Measurements from ENCODE around the gene C11orf91.
"Not testable (repeated sequence)": the region's sequence is repeated elsewhere in the genome, so short reads cannot be mapped to it uniquely, and the experiment has no call there.

Gene C11orf91, protein sequence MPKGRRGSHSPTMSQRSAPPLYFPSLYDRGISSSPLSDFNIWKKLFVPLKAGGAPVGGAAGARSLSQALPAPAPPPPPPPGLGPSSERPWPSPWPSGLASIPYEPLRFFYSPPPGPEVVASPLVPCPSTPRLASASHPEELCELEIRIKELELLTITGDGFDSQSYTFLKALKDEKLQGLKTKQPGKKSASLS

DNA sequence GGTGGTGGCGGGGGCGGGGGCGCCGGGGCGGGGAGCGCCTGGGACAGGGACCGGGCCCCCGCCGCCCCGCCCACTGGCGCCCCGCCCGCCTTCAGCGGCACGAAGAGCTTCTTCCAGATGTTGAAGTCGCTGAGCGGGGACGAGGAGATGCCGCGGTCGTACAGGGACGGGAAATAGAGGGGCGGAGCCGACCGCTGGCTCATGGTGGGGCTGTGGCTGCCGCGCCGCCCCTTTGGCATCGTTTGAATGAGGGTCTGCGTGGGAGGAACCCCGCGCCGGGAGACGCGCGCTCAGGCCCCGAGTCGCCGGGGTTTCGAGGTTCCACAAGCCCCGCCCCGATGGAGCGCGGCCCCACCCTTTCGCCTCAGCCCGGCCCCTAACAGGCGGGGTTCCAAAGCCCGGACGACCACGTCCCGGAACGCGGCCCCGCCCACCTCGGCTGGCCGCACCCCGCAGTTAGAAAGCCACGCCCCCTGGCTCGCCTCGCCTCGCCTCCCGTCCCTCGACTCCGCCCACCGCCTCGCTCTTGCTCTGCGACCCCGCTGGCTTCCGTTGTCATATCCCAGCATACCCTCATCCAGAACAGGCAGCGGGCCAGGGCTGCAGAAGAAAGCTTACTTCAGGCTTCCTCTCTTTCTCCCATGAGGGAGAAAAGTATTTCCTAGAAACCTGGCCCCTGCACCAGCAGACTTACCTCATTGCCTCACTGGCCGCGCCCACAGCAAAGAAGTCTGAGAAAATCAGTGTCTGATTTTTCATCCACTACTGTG lies at the start of gene C11orf91:
TSS of gene C11orf91 (minus strand) at position 325 of the 770 bp plus-strand sequence. CDS start at position 239, 86 bp downstream.
- DNase-seq (ENCODE audit: low spot score): peak; percentile 96

DNA sequence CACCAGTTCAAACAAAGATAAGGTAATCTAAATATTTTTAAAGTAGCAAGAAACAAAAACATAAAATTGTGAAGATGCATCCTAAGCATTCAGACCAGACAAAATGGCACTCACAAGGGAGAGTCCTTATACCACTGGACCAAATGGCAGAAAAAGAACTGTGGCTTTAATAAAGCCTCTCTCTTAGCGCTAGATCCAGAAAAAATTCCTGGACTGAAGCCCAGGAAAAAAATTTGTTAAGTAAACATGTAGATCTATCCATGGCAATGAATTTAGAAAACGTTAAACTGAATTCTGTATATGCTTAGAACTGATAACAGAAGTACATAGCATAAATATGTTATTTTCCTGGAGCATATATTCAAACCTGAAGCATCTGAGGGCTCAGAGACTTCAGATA lies 47.4 kb upstream of the C11orf91 start:
- no peak for DNase-seq (ENCODE audit: low spot score)

DNA sequence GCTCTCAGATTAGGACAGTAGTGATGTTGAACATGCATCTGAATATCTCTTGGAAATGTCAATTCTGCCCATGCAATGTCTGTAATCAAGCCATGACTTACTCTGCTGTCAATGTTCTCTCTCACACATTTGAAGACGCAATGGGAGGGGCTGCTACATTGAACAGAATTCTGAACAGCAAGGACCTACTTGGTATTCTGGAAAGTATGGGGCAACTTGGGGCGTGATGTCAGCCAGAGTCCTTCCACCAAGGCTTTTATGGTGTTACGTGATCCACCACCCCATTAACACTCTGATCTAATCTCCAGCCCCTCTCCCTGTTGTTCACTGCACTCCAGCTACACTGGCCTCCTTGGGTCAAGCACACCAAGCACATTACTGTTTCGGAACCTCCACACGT lies 42.7 kb upstream of the C11orf91 start:
- DNase-seq (ENCODE audit: low spot score): no peak

DNA sequence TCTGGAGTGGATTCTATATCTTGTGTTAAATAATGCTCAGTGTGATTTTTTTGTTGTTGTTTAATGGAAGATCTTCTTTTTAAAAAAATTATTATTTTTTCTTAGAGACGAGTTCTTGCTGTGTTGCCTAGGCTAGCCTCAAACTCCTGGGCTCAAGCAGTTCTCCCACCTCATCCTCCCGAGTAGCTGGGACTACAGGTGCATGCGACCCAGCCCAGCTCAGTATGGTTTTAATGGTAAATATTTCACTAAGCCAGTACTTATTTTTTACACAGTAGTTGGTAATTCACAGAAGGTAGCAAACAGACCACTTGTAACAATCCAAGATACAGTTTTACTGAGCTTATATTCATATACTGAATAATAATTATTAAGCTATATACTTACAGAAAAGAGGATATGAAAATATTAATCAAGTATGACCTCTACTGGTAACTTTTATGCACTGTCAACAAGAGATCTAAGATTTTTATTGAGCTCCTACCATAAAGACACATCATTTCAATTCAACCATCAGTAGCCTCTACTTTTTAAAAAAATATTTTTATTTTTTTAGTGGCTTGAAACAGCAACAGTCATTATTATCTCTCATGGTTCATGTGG lies 41.7 kb upstream of the C11orf91 start:
- no peak for DNase-seq (ENCODE audit: low spot score)

DNA sequence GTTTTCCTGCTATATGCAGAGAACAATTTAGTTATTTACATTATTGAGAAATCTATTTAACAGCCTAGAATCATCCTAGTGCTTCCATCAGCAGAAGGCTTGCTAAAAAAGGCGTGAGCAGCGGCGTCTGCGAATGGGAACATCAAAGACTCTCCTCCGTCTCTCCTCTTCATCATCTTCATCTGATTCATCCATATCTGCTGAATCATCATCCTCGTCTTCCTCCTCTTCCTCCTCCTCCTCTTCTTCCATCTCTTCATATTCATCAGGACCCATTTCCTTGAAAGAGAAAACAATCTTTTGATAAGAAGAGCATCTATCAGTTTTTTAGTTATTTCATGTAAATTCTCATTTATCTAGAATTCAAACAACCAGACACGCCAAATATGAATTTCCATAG lies 41.2 kb upstream of the C11orf91 start:
- DNase-seq (ENCODE audit: low spot score): no peak

DNA sequence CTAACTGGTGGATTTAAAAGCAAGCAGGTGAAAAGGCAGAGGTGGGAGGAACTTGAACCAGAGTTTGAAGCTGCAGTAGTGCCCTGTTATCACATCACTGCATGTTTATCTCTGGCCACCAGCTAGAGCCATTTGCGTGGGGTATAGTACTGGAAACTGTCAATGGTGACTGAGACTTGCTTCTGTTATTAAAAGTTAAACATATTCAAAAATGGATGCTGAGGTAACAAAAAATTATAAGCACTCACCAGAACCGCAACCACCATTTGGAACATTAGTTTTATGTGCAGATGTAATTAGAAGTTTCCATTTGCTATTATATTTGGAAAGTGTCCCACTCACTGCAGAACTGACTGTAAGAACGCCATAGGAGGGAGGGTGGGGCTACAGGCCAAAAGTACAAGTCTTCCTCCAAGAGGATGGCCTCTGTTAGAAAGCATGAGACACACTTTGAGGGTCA lies 36.8 kb upstream of the C11orf91 start:
- no peak for DNase-seq (ENCODE audit: low spot score)

DNA sequence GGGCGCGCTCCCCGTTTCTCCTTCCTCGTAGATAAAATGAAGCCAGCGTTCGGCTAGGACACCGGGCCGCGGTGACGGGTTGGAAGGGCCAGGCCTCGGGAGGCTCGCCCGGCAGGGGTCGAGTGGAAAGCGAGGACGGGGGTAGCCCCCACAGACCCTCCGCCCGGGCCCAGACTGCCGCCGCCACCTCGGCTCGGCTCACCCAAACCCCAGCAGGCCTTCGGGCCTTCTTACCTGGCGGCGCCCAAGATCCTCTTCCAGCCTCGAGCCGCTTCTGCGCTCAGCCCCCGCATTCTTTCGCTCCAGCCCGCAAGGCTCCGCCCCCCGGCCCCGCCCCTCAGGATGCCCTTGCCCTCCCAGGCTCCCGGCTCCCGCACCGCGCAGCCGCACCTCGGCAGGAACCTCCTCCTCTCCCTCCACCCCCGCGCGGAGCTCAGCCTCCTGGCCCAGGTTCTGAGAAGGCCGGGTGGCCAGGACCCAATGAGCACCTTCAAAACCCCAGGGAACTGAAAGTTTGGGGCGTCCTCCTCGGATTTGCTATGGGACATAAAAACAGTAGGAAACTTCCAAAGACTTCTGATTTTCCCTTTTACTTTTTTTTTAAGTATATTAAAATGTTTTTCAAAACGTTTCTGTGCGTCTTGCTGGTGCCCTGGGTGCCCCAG lies 35.7 kb upstream of the C11orf91 start, which contains the start of gene CD59:
TSS of gene CD59 (minus strand) at position 276 of the 665 bp plus-strand sequence. CDS start 13,978 bp downstream, outside the sequence.
- peak; percentile 97 for DNase-seq (ENCODE audit: low spot score)

DNA sequence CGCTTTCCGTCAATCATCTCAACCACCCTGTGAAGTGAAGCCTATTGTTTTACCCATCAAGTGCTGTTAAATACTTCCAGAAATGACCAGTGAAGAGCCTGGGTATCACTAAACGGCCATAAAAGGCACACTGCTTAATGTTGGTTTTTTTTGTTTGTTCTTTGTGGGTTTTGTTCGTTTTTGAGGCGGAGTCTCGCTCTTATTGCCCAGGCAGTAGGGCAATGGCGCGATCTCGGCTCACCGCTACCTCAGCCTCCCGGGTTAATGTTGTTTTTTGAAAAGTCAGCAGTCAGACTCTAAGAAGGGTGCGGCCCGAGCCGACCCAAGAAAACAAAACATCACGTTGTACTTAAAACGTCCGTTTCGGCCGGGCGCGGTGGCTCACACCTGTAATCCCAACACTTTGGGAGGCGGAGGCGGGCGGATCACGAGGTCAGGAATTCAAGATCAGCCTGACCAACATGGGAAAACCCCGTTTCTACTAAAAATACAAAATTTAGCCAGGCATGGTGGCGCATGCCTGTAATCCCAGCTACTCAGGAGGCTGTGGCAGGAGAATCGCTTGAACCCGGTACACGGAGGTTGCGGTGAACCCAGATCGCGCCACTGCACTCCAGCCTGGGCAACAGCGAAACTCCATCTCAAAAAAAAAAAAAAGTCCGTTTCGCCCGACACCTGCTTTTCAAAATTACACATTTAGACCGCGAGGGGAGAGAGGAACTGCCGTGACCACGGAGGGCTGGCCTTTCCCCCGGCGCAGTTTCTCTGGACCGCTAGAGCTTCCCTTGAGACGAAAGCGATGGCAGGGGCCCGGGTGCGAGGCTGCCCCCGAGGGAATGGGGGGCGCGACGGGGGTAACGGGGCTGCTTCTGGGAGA lies 34.9 kb upstream of the C11orf91 start:
- peak; percentile 30 for DNase-seq (ENCODE audit: low spot score)

DNA sequence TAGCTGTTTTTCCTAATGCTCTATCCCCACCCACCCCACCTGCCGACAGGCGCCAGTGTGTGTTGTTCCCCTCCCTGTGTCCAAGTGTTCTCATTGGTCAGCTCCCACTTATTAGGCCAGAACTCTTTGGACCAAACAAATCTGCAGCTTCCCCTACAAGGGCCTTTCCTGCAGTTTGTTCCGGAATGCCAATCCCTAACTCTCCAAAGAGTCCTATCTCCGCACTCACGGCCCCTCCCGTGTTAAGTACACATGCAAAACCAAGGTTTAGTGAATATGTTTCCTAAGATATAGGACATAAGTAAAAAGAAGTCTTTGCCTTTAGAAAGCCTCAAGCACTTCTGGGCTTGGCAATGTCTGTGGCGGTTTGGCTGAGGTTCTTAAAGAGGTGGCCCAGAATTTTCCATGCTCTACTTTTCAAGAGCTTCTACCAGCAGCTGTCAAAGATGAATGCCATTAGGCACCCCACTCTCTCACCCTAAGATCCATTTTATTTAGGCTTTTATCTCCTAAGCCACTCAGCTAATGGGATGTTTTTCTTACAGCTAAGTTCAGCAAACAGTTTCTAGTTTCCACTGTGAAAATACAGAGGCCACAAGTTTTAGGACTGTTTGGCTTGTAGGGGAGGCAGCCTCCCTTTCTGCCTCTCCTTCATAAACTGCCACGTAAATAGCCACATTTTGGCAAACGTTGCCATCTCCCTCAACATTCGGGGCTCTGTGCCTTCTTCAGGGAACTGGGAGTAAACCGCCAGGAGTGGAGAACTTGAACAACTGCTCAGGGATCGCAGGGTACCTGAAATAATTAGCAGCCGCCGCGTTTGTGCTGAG lies 34.0 kb upstream of the C11orf91 start:
- no peak for DNase-seq (ENCODE audit: low spot score)

DNA sequence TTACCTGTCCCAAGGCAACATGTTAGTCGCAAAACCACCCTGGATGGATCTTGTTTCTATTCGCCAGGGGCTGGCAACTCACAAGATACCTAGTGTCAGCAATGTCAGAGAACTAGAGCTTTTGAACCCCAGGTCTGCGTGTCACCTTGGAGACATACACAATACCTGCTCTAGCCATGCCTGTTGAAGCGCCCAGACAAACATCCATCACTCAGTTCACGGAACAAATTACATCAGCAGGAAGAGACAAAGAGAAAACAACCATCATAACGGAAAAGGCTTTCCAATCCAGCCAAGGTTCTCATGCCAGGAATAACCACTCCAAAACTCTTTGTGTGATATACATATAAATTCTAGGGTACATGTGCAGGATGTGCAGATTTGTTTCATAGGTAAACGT lies 33.4 kb upstream of the C11orf91 start:
- no peak for DNase-seq (ENCODE audit: low spot score)

DNA sequence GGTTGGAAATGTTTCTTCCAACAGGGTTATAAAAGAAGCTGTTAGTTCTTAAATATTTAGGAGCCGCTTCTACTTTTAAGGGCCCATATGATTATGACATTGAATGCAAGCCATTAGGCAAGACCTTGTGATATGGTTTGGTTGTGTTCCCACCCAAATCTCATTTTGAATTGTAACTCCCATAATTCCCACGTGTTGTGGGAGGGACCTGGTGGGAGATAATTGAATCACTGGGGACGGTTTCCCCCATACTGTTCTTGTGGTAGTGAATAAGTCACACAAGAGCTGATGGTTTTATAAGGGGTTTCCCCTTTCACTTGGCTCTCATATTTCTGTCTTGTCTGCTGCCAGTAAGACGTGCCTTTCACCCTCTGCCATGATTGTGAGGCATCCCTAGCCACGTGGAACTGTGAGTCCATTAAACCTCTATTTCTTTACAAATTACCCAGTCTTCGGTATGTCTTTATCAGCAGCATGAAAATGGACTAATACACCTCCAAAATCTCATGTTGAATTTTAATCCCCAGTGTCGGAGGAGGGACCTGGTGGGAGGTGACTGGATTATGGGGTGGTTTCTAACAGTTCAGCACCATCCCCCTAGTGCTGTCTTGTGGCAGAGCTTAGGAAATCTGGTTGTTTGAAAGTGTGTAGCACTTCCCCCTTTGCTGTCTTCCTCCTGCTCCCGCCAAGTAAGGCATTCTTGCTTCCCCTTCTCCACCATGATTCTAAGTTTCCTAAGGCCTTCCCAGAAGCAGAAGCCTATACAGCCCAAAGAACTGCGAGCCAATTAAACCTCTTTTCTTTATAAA lies 31.3 kb upstream of the C11orf91 start:
- DNase-seq (ENCODE audit: low spot score): no peak

DNA sequence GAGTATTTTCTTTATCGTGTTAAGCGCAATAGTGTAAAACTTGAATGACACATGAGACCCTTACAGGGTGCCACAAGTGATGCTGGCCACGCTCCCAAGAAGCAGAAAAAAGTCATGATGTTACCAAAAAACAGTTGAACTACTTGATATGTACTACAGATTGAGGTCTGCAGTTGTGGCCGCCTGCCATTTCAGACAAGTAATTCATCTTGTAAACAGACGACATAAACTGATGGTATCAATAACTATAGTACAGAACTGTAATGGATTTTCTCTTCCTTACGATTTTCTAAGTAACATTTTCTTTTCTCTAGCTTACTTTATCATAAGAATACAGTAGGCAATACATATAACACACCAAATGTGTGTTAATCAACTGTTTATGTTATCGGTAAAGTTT lies 30.1 kb upstream of the C11orf91 start:
- no peak for DNase-seq (ENCODE audit: low spot score)

DNA sequence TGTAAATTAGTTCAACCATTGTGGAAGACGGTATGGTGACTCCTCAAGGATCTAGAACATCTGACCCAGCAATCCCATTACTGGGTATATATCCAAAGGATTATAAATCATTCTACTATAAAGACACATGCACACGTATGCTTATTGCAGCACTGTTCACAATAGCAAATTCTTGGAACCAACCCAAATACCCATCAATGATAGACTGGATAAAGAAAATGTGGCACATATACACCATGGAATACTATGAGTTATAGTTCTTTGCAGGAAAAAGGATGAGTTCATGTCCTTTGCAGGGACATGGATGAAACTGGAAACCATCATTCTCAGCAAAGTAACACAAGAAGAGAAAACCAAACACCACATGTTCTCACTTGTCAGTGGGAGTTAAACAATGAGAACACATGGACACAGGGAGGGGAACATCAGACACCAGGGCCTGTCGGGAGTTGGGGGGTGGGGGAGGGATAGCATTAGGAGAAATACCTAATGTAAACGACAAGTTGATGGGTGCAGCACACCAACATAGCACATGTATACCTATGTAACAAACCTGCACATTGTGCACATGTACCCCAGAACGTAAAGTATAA lies 28.5 kb upstream of the C11orf91 start:
- not testable (repeated sequence) for DNase-seq (ENCODE audit: low spot score)

DNA sequence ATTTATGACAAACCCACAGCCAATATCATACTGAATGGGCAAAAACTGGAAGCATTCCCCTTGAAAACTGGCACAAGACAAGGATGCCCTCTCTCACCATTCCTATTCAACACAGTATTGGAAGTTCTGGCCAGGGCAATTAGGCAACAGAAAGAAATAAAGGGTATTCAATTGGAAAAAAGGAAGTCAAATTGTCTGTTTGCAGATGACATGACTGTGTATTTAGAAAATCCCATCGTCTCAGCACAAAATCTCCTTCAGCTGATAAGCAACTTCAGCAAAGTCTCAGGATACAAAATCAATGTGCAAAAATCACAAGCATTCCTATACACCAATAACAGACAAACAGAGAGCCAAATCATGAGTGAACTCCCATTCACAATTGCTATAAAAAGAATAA lies 26.9 kb upstream of the C11orf91 start:
- DNase-seq (ENCODE audit: low spot score): not testable (repeated sequence)

DNA sequence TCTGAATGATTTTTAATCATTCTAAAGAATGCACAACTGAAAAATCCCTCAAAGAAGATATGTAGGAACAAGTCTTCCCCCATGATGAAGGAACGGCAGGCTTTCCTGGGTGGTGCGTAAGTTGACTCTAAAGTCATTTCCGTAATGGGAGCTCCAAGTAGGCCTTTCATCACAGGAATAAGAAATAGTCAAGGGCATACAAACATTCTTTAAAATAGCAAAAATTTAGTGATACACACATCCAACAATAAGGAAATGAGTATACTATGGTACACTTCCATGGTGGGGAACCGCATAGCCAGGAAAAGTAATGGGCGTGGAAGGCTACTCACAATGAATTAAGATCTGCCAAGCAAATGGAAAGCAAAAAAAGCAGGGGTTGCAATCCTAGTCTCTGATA lies 24.9 kb upstream of the C11orf91 start:
- DNase-seq (ENCODE audit: low spot score): no peak

DNA sequence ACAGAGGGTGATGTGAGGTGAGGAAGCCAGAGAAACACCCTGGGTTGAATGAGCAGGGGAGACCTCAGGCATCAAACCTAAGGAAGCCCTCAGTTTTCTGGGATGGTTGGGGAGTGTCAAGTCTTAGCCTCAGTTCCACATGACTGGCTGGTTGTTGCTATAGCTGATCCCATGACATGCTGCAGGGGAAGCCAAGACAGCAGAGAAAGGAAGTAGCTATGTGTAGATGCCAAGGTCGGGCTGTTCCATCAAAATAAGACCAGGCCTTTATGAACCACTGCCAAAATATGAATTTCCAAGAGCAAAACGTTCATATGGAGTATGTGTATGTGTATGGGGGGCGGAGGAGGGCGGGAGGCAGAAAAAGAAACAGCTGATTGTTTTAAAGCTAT lies 24.0 kb upstream of the C11orf91 start:
- DNase-seq (ENCODE audit: low spot score): no peak

DNA sequence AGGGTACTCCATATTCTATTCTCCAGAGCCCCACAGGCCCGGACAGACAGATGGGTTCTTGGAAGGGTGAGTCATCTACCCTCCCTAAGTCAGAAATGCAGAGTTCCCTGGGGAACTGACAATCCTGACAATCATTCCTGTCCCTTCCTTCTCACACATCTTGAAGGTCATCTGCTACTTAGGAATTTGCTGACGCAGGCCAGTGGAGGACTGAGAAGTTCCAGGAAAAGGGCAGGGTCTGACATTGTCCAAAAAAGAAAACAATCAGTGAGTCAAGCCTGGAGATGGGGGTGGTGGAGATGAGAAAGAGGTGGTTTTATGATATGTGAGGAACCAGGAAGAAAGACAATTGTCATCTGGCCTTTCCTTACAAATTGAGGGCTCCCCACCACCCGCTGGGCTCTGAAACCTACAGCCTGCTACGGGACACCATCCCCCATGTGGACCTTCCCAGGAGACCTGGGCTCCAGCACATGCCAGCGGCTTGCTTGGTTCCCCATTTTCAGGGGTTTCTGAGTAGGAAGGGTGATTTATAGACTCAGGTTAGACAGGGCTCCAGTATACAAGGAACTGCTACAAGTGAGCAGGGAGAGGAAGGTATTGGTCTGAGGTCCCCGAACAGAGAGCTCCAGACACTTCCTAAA lies 22.7 kb upstream of the C11orf91 start:
- no peak for DNase-seq (ENCODE audit: low spot score)

DNA sequence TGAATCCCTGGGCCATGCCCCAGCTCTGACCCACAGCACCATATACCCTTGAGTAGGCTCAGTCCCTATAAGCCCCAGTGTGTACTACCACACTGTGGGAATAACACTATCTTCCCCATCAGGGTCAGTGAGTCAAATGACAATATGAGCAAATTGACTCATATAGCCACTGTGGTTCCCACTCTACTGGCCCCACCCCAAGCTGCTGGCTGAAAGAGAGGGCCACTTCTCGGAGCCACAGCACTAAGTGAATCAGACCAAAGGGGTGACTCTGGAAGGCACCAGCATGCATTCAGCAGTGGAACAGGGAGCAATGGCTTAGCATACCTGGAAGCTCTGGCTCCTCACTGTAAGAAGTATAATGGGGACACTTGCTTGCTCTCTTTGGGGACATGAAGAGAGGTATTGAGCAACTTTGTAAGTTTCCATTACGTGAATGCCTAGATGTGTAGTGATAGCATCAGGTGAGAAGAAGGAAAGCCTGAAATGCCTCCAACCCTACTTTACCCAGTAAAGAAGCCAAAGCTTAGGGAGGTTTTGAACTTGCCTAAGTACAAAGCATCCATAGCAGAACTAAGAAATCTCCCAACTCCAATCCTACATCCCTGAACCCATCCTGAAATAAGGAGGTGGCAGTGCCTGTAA lies 22.1 kb upstream of the C11orf91 start:
- DNase-seq (ENCODE audit: low spot score): no peak
